Measurements from ENCODE around the gene PPFIA1.

The PPFIA1 gene

DNA sequence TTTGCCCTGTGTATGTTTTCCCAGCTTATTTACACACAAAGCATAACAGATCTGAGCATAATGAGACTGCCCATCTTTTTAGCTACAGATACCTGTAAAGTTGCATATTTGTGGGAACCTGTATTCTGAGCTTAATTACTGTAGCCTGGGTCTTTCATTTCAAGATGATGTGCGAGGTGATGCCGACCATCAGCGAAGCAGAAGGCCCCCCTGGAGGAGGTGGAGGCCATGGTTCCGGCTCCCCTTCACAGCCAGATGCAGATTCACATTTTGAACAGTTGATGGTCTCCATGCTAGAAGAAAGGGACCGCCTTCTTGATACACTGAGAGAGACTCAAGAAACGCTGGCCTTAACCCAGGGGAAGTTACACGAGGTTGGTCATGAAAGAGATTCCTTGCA lies 1.5 kb downstream of the PPFIA1 start:
- DNase-seq (ENCODE audit: low read depth, low spot score): no peak
- in situ Hi-C loops (cut with HindIII; ENCODE audit: low sequenced_read_pairs): no loop called here
- H3K4me3 ChIP-seq (ENCODE audit: low read depth, low read length): no peak overlapping the region
- TF ChIP-seq CTCF (IDR thresholded peaks at IDR 0.05; ENCODE audit: low read depth, low read length): no peak

DNA sequence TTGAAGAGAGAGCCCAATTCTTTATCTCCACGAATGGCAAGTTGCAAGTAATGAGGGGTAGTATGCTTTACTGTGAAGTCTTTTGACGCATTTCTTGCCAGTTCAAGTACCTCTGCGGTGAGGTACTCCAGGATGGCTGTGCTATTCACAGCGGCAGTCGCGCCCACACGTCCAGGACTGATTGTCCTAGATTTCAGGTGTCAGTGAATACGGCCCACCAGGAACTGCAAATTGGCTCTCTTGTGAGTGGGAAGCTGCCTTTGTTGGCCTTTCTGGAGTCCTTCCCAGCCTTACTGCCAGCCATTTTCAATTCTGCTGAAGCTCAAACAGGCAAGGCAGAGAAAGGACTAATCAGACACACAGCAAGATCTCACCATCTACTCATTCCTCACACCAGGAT lies 8.5 kb downstream of the PPFIA1 start:
- in situ Hi-C loops (cut with HindIII; ENCODE audit: low sequenced_read_pairs): no loop called here
- DNase-seq (ENCODE audit: low read depth, low spot score): no peak
- H3K4me3 ChIP-seq (ENCODE audit: low read depth, low read length): no peak overlapping the region
- TF ChIP-seq CTCF (IDR thresholded peaks at IDR 0.05; ENCODE audit: low read depth, low read length): no peak

DNA sequence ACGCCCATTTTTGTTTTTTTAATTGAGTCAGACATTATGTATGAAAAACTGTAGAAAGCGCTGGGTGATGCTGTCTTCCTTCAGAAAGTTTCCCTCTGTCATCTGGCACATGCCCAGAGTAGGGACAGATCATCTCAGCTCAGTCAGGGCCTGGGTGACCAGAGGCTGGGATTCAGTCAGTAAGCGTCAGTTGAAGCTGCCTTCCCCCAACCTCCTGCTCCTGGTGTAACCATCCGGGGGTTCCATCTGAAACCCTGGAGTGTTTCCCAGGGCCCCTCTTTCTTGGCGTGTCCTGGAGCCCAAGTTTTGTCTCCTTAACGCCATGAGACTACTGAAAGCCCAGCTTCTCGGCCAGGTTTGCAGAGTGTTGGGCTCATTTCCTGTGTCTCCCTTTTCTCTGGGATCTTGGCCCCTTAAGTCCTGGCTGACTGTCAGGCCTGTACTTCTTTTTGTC lies 10.7 kb downstream of the PPFIA1 start:
- H3K4me3 ChIP-seq (ENCODE audit: low read depth, low read length): no peak overlapping the region
- DNase-seq (ENCODE audit: low read depth, low spot score): peak; percentile 62
- TF ChIP-seq CTCF (IDR thresholded peaks at IDR 0.05; ENCODE audit: low read depth, low read length): no peak
- in situ Hi-C loops (cut with HindIII; ENCODE audit: low sequenced_read_pairs): no loop called here

DNA sequence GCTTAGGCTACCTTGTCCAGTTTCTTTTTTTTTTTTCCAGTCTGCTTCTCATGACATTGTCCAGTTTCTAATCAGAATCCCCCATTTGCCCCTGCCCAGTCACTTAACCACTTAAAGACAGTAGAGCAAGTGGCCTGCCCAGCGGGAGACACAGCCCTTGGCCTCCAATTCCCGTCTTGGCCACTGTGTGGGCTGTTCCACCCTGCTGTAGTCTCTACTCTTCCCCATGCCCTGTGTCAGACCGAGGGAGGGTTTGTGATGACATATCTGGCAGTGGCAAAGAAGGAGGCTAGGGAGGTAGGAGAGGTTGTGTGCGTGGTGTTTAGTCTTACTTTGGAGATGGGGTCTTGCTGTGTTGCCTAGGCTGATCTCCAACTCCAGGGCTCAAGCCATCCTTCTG lies 11.5 kb downstream of the PPFIA1 start:
- no peak overlapping the region for H3K4me3 ChIP-seq (ENCODE audit: low read depth, low read length)
- TF ChIP-seq CTCF (IDR thresholded peaks at IDR 0.05; ENCODE audit: low read depth, low read length): peak; percentile 2
- no peak for DNase-seq (ENCODE audit: low read depth, low spot score)
- in situ Hi-C loops (cut with HindIII; ENCODE audit: low sequenced_read_pairs): no loop called here

GRCh38 chr11:70288721-70289120 lies 18.2 kb downstream of the PPFIA1 start:
- in situ Hi-C loops (cut with HindIII; ENCODE audit: low sequenced_read_pairs): no loop called here
- TF ChIP-seq CTCF (IDR thresholded peaks at IDR 0.05; ENCODE audit: low read depth, low read length): no peak
- no peak for DNase-seq (ENCODE audit: low read depth, low spot score)
- no peak overlapping the region for H3K4me3 ChIP-seq (ENCODE audit: low read depth, low read length)

- no peak overlapping the region for H3K4me3 ChIP-seq (ENCODE audit: low read depth, low read length)
- DNase-seq (ENCODE audit: low read depth, low spot score): no peak
- no peak for TF ChIP-seq CTCF (IDR thresholded peaks at IDR 0.05; ENCODE audit: low read depth, low read length)
- in situ Hi-C loops (cut with HindIII; ENCODE audit: low sequenced_read_pairs): no loop called here
Observed at GRCh38 chr11:70289582-70289981, 19.1 kb downstream of the PPFIA1 start.
